Neural crest cell (in vitro differentiated cells): ENCODE data around the gene UPB1. TPM values are rescaled to one million over a fixed set of nuclear protein-coding genes. Genes with fewer than 3 reads are reported as not detected.

ENCODE experiments used
- DNase-seq: peaks from one replicate; pipeline ENCODE4 v3.0.0; 2021; ENCODE audit warnings: low read depth, mixed read lengths, low spot score
- H3K27ac Mint-ChIP-seq: one replicate; pipeline ENCODE4 v1.8.0; 2021; ENCODE audit warnings: mild to moderate bottlenecking, mixed read lengths; ENCODE audit not compliant: unreplicated experiment
- H3K27me3 Mint-ChIP-seq: 2 replicates; pipeline ENCODE4 v1.8.0; 2021; ENCODE audit warnings: low read depth, mild to moderate bottlenecking, mixed read lengths
- H3K36me3 Mint-ChIP-seq: 2 replicates; pipeline ENCODE4 v1.8.0; 2021; ENCODE audit warnings: low read depth, mild to moderate bottlenecking, mixed read lengths
- H3K4me1 Mint-ChIP-seq: 2 replicates; pipeline ENCODE4 v1.8.0; 2021; ENCODE audit warnings: mixed read lengths
- H3K4me3 Mint-ChIP-seq: one replicate; pipeline ENCODE4 v1.8.0; 2021; ENCODE audit warnings: mild to moderate bottlenecking, mixed read lengths
- H3K9me3 Mint-ChIP-seq: 2 replicates; pipeline ENCODE4 v1.8.0; 2021; ENCODE audit warnings: mixed read lengths
- CTCF ChIP-seq: fragments of 200-600 bp; sonication (generic); conservative IDR thresholded peaks from 2 replicates; pipeline ENCODE4 v1.5.0; 2021; ENCODE audit warnings: antibody characterized with exemption, mild to moderate bottlenecking
- total RNA-seq: library from RNA; stranded (reverse); gene quantifications from 2 replicates; pipeline ENCODE4 v1.2.1, GENCODE V29; 2021

The UPB1 gene
- total RNA-seq, 1 donor from 2014 or later, result not detected

GRCh38 chr22:24496234-24496633 is 1.1 kb downstream of the UPB1 start:
- Mint-ChIP-seq H3K27me3 (peaks cover 79% of the 10 kb centered on the region), H3K36me3 (no peaks in the 10 kb centered on the region), H3K4me3 (no peak overlapping the region), H3K4me1 (peaks cover 16% of the 10 kb centered on the region), H3K9me3 (no peaks in the 10 kb centered on the region), H3K27ac (no peak overlapping the region)
- no peak for TF ChIP-seq CTCF
- no peak for DNase-seq

GRCh38 chr22:24496661-24497060 is 1.5 kb downstream of the UPB1 start:
- no peaks in the 10 kb centered on the region for H3K36me3 Mint-ChIP-seq
- no peak overlapping the region for H3K4me3 Mint-ChIP-seq
- peaks cover 74% of the 10 kb centered on the region for H3K27me3 Mint-ChIP-seq
- peaks cover 20% of the 10 kb centered on the region for H3K4me1 Mint-ChIP-seq
- DNase-seq, result no peak
- no peaks in the 10 kb centered on the region for H3K9me3 Mint-ChIP-seq
- TF ChIP-seq CTCF, result no peak
- peak overlapping the region; percentile 13 for H3K27ac Mint-ChIP-seq

- no peak for DNase-seq
- no peak overlapping the region for H3K4me3 Mint-ChIP-seq
- H3K27ac Mint-ChIP-seq, result no peak overlapping the region
- no peaks in the 10 kb centered on the region for H3K9me3 Mint-ChIP-seq
- TF ChIP-seq CTCF, result no peak
- peaks cover 65% of the 10 kb centered on the region for H3K27me3 Mint-ChIP-seq
- H3K36me3 Mint-ChIP-seq, result no peaks in the 10 kb centered on the region
- peaks cover 26% of the 10 kb centered on the region for H3K4me1 Mint-ChIP-seq
Measured at GRCh38 chr22:24497841-24498258, 2.7 kb downstream of the UPB1 start.

GRCh38 chr22:24498824-24499223 is 3.7 kb downstream of the UPB1 start:
- Mint-ChIP-seq H3K27me3 (peaks cover 58% of the 10 kb centered on the region), H3K4me3 (no peak overlapping the region), H3K4me1 (peaks cover 26% of the 10 kb centered on the region), H3K9me3 (no peaks in the 10 kb centered on the region), H3K27ac (no peak overlapping the region), H3K36me3 (no peaks in the 10 kb centered on the region)
- no peak for DNase-seq
- no peak for TF ChIP-seq CTCF

- peak overlapping the region; percentile 23 for H3K27ac Mint-ChIP-seq
- peaks cover 26% of the 10 kb centered on the region for H3K4me1 Mint-ChIP-seq
- no peaks in the 10 kb centered on the region for H3K9me3 Mint-ChIP-seq
- no peaks in the 10 kb centered on the region for H3K36me3 Mint-ChIP-seq
- H3K27me3 Mint-ChIP-seq, result peaks cover 50% of the 10 kb centered on the region
- TF ChIP-seq CTCF, result no peak
- DNase-seq, result no peak
- no peak overlapping the region for H3K4me3 Mint-ChIP-seq
Measured at GRCh38 chr22:24499706-24500276, 4.7 kb downstream of the UPB1 start.
